Measurements from ENCODE around the gene ALCAM. TPM values are rescaled to one million over a fixed set of nuclear protein-coding genes. Genes with fewer than 3 reads are reported as not detected.

Gene ALCAM
- total and polyA plus RNA-seq, 7 donors, result 0.42 to 1.5 (median 0.70) TPM

- Histone ChIP-seq H3K27me3 (ENCODE audit: insufficient read depth in 3 of 3, low read length in 2 of 3) (peaks cover 0 to 70% (median 8%) of the 10 kb centered on the region in 3 donors), H3K4me3 (peak overlapping the region; percentile 73), H3K4me1 (peaks cover 20% of the 10 kb centered on the region), H3K36me3 (ENCODE audit: insufficient read depth in 1 of 2, low read depth in 1 of 2) (no peaks in the 10 kb centered on the region), H3K27ac (no peak overlapping the region), H3K9me3 (no peaks in the 10 kb centered on the region)
- DNase-seq (no peak), ATAC-seq (peak in 2 of 4 donors; percentile 31 to 36)
- TF ChIP-seq CTCF (IDR thresholded peaks at IDR 0.05), result no peak
- WGBS, 3 donors, result 0 to 1% (median 1%) methylated on average over 26 to 29 of the region's 29 CpGs
- intact Hi-C loops (cut with DNase I), result no loop called here
These were observed 325 bp downstream of the ALCAM start for GRCh38 chr3:105367063-105367405.

- intact Hi-C loops (cut with DNase I), result no loop called here
- Histone ChIP-seq H3K4me3 (peak overlapping the region; percentile 73), H3K27ac (no peak overlapping the region), H3K36me3 (ENCODE audit: insufficient read depth in 1 of 2, low read depth in 1 of 2) (no peaks in the 10 kb centered on the region), H3K4me1 (peaks cover 20% of the 10 kb centered on the region), H3K9me3 (no peaks in the 10 kb centered on the region), H3K27me3 (ENCODE audit: insufficient read depth in 3 of 3, low read length in 2 of 3) (peaks cover 0 to 70% (median 8%) of the 10 kb centered on the region in 3 donors)
- DNase-seq (peak; percentile 44 to 70), ATAC-seq (peak in 1 of 4 donors; percentile 42)
- TF ChIP-seq CTCF (IDR thresholded peaks at IDR 0.05), result no peak
- WGBS, 3 donors, result 2 to 7% (median 4%) methylated on average over 37 of the region's 37 CpGs
These were observed 901 bp downstream of the ALCAM start for GRCh38 chr3:105367406-105368213.

GRCh38 chr3:105368566-105369499 is 2.1 kb downstream of the ALCAM start:
- DNase-seq, result peak; percentile 21 to 48
- H3K36me3 ChIP-seq (ENCODE audit: insufficient read depth in 1 of 2, low read depth in 1 of 2), result no peaks in the 10 kb centered on the region
- no peaks in the 10 kb centered on the region for H3K9me3 ChIP-seq
- WGBS, 3 donors, result 3 to 7% (median 4%) methylated on average over 45 of the region's 45 CpGs
- peaks cover 20% of the 10 kb centered on the region for H3K4me1 ChIP-seq
- TF ChIP-seq CTCF (IDR thresholded peaks at IDR 0.05), result no peak
- H3K27ac ChIP-seq, result no peak overlapping the region
- intact Hi-C loops (cut with DNase I), result no loop called here
- H3K27me3 ChIP-seq (ENCODE audit: insufficient read depth in 3 of 3, low read length in 2 of 3), result peaks cover 0 to 69% (median 8%) of the 10 kb centered on the region in 3 donors
- peak overlapping the region; percentile 73 for H3K4me3 ChIP-seq
- peak in 1 of 4 donors; percentile 8 for ATAC-seq

GRCh38 chr3:105369500-105370371 is 3.0 kb downstream of the ALCAM start:
- Histone ChIP-seq H3K4me1 (peaks cover 20% of the 10 kb centered on the region), H3K36me3 (ENCODE audit: insufficient read depth in 1 of 2, low read depth in 1 of 2) (no peaks in the 10 kb centered on the region), H3K27ac (no peak overlapping the region), H3K4me3 (peak overlapping the region; percentile 73), H3K9me3 (no peaks in the 10 kb centered on the region), H3K27me3 (ENCODE audit: insufficient read depth in 3 of 3, low read length in 2 of 3) (peaks cover 0 to 61% (median 8%) of the 10 kb centered on the region in 3 donors)
- intact Hi-C loops (cut with DNase I), result no loop called here
- peak; percentile 47 for TF ChIP-seq CTCF (IDR thresholded peaks at IDR 0.05)
- DNase-seq (peak; percentile 69 to 80), ATAC-seq (peak in 3 of 4 donors; percentile 42 to 49 (median 42))
- 1 to 2% (median 1%) methylated on average over 22 of the region's 22 CpGs for WGBS, 3 donors
